OCI-LY7 (cell line): ENCODE measurements around the gene SYNPO2.

ENCODE experiments used
- EZH2phosphoT487 ChIP-seq: fragments of 200-600 bp; sonication (generic); IDR thresholded peaks from 2 replicates; pipeline ENCODE4 v1.6.1; 2018; ENCODE audit warnings: low read depth, borderline replicate concordance, mild to moderate bottlenecking, mixed run types, antibody characterized with exemption, low read length, moderate library complexity, mixed read lengths
- TF ChIP-seq, protein P1 (sequence below): fragments of 200-600 bp; sonication (generic); conservative IDR thresholded peaks from 2 replicates; pipeline ENCODE4 v1.5.1; 2014; ENCODE audit warnings: mild to moderate bottlenecking, antibody characterized with exemption, low read length, moderate library complexity, mixed read lengths

GRCh38 chr4:119081542-119081859 lies 192.8 kb downstream of the SYNPO2 start:
- TF ChIP-seq, protein P1, sequence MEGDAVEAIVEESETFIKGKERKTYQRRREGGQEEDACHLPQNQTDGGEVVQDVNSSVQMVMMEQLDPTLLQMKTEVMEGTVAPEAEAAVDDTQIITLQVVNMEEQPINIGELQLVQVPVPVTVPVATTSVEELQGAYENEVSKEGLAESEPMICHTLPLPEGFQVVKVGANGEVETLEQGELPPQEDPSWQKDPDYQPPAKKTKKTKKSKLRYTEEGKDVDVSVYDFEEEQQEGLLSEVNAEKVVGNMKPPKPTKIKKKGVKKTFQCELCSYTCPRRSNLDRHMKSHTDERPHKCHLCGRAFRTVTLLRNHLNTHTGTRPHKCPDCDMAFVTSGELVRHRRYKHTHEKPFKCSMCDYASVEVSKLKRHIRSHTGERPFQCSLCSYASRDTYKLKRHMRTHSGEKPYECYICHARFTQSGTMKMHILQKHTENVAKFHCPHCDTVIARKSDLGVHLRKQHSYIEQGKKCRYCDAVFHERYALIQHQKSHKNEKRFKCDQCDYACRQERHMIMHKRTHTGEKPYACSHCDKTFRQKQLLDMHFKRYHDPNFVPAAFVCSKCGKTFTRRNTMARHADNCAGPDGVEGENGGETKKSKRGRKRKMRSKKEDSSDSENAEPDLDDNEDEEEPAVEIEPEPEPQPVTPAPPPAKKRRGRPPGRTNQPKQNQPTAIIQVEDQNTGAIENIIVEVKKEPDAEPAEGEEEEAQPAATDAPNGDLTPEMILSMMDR, result no peak
- TF ChIP-seq EZH2phosphoT487, result no peak
